Hematopoietic multipotent progenitor cell treated with erythropoietin and hydrocortisone succinate and interleukin-3 and kit ligand, for 8 days (in vitro differentiated cells): ENCODE data around the gene GSN.

ENCODE experiments used
- DNase-seq: peaks from one replicate; pipeline ENCODE4 v3.0.0-alpha.2; 2015

GSN gene

DNA sequence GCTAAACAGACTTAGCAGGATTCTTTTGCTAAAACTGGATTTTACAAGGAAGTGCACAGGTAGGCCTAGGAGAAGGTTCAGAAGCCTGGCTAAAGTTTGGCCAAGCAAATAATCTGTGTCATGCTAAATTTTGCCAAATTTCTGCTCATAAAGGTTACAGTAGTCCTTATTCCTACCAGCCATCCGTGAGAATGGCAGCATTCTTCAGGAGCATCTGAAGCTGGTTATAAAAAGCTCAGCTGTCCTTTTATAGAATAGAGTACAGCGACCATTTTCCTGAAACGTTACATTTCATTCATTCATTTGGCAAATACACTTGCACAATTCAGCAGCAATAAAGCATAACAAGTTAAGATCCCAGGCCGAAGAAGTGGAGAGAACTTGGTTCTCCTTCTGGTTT, 6.9 kb downstream of the GSN start:
- no peak for DNase-seq

DNA sequence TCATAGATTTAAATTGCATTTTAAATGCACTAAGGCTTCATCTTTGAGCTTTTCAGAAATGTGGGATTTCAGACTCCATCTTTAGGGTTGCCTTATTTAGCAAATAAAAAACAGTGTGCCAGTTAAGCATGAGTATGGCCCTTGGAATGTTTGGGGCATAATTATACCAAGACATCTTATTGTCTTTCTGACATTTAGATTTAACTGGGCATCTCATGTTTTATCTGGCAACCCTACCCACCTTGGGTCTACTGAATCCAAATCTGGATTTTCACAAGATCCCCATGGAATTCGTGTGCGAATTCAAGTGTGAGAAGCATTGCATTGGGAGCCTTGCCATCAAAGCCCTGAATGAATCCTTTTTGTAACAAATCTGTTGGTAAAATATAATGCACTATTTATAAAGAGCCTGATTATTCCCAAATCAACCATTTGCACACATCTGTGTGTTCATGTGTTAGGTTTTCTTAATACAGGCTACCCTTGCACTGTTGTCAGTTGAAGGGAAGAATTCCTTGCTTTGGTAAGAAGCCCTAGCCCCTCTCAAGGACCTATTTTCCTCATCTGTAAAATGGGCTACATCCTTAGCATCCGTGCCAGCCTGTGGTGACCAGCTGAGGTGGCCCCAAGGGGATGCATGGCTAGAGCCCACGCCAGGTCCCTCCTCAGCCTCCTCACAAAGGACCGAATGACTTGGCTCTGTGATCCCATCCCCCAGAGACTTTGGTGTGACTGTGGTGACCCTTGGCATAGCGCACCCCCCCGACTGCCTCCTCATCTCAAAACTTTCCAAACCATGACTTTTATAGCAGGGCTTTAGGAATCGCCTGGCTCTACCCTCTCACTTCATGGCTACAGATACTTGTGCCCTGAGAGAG, 8.1 kb downstream of the GSN start:
- no peak for DNase-seq

DNA sequence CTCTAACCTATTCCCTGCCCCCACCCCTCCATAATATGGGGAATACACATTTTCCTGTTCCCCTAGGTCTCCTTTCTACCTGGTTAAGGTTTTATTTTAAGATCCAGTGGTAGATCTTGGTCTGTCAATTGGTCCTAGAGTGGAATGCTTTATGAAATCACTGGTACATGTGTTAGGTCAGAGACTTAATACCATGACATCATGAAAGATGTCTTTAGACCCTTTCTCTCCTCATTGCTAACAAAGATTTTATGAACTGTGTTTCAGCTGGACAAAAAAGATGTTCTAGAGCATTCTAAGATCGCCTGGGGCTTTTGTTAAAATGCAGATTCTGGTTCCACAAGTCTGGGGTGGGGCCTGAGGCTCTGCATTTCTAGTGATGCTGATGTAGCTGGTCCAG, 9.1 kb downstream of the GSN start:
- no peak for DNase-seq

DNA sequence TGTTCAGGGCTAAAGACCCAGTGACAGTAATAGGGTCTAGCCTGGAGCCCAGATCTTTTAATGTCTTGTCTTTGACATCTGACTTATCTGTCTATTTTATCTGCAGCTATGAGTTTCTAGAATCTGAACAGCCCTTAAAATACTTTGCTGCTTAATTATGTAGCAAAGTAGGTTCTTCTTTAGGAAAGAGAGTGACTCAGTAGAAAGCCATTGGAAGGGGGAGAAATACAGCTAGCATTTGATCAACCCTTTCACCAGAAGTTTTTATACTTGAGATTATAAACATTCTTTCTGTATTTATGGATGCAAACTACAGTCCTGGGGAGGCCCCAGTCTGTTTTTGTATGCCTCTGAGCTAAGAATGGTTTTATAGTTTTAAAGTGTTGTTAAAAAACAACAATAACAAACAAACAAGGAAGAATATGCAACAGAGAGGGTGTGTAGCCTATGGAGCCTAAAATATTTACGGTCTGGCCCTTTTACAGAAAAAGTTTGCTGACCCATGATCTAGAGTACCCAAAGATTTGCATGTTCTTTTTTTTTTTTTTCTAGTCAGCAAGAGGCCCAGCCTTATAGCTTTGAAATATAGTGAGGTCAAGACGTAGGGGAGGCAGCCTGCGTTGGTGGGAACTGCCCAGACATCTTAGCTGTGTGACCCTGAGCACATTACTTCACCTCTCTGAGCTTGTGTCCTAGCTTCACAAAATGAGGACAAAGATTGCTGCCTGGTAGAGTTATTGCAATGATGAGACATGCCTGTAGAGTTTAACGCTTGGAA, 9.7 kb downstream of the GSN start:
- DNase-seq: no peak

DNA sequence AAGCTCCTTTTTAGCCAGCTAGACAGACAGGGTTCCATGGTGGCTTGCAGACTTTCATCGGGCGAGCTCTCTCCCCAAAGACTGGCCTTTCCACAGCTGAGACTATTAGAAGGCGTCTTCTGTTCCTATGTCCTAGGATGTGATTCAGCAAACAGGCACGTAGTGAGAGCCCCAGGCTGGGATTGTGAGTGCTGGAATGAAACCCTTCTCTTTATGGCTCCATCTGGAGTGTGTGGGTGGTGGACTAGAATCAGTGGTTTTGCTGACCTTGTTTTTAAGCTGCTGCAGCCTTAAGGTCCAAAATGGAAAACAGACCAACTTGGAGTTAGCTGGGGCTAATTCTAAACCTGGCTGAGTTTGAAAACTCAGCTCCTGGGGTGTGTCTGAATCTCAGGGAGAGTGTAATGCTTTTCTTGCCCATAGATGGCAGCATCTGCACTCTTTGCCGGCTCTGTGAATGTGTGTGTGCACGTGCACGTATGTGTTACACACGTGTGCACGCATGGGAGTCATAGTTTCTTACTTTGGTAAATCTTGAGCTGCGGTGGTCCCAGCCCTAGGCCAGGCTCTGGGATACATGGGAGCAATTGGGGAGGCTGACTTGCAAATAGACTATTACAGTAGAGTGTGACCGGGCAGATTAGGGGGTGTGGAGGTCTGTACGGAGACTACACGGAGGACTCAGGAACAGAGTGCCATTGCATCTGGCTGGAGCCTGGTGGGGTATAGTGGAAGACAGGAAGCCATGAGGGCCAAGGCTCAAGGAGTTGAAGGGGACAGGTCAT, 10.7 kb downstream of the GSN start:
- DNase-seq: peak; percentile 78

DNA sequence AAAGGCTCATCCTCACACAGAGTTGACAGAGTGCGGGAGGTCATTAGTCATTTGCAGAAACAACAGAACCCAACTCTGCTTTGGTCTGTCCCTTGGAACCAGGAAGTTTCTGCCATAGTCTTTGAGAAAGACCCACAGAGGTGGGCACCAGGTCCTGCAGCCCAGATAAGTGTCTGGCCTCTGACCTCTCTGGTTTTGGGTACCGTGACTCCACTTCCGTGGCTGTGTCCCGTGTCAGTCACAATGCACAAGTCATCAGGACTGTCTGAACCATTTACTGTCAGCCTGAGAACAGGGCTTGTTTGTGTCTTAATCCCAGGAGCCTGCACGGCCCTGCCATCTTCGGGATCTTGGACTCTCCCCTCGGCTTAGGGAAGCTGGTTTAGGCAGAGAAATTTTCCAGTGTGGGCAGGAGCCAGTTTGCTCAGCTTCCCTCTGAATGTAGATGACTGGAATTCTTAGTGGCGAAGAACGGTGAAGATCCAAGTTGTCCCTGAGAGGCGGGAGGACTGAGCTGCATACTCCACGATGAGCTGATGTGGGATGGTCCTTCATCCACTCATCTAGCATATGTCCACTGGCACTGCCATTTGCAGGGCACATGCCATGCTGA, 11.9 kb downstream of the GSN start:
- DNase-seq: no peak

DNA sequence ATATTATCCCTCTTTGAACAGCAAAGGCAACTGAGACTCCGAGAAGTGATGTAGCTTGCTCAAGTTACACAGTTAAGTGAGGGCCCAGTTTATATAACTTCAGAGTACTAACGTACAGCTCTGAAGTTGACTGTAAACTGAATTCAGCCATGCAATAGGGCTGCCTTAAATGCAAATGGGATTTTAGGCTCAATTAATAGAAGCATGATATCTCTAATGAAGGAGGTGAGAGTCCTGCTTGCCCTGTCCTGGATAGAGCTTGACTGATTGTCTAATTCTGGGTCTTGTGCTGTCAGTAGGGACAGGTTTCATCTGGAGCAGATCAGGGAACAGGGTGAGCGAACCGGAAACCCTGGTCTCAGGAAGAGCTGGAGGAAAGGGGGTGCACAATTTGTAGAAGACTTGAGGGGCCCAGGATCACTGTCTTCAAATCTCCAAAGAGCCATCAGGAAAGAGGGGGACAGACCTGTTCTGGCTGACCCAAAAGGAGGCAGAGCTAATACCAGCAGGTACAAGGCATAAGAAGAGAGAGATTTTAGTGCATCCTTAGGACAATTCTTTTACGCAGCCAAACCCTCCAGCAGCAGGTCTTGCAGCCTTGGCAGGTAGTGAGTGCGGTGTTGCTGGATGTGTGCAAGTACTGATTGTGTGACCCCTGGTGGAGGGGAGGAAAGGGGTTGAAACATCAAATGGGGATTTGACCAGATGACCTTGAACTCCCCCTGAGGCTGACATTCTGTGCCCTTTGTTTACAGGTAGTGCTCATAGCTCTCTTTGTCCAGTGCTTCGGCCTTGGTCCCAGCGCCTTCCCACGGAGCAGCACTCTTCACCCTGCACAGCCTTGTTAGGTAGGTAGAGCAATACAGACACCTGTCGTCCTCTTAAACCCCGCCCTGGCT, 13.0 kb downstream of the GSN start:
- DNase-seq: no peak

DNA sequence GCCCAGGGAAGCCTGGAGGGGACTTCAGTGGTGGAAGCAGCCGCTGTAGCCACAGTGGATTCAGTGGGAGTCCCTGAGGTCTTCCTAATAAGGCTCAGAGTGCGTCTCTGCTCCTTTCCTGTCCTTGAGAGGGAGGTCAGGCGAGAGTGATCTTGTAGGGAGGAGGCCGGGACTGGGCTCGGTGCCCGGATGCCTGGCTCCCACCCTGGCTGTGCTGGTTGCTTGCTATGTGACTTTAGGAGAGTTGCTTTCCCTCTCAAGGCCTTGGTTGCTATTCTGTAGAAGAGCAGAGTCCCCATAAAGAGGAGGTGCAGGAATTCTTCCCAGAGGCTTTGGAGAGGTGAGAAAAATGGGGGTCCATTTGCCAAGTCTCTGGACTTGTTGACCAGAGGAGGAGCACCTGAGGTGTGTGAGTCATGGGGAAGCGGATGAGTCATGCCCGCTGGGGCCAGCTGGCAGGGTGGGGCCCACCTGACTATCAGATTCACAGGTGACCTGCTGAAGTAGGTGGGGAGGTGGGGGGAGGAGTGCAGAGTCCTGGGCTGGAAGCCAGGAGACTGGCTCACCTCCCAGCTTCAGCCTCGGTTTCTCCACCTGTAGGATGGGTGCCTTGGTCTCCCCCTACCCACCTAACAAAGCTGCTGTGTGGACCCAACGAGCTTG, 13.8 kb downstream of the GSN start:
- no peak for DNase-seq

DNA sequence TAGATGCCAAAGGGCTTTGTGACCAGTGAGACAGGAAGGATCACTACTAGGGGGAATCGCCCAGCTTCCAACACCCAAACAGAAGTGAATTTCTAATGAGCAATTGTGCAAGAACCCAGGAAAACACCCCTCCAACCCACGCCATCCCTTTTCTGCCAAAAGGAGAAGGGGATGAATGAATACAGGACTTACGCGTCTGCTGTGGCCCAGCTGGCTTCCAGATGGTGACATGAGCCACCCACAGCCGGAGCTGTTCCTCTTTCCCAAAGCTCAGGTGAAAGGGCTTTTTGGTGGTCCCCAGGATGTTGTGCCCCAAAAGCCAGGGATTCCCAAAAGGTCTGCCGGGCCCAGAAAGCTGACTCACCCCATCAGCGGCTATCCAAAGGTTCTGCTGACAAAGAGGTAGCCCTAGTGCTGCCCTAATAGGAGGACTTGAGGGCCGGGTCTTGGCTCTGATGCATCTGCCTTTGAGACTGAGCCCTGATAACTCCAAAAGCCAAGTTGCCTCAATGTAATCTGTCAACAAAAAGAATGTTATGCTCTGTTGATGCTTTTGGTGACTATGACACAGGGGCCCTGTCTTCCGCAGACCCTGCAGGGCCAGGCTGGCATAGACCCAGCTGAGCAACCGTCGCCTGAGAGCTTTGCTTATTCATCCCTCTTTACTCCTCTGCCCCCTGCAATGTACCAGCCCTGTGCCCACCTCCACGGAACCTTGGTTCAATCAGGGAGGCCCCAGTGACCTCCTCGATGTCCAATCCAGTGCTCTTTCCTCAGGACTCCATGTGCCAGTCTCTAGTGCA, 14.5 kb downstream of the GSN start:
- DNase-seq: peak; percentile 27

DNA sequence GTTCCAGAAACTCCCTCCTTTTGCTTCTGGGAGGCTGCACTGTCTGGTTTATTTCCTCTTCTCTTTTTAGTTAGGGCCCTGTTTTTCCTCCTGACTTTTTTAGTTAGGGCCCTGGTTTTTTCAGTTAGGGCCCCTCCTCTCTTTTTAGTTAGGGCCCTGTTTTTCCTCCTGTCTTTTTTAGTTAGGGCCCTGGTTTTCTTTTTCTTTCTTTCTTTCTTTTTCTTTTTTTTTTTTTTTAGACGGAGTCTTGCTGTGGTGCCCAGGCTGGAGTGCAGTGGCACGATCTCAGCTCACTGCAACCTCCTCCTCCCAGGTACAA, 15.1 kb downstream of the GSN start:
- DNase-seq: no peak

DNA sequence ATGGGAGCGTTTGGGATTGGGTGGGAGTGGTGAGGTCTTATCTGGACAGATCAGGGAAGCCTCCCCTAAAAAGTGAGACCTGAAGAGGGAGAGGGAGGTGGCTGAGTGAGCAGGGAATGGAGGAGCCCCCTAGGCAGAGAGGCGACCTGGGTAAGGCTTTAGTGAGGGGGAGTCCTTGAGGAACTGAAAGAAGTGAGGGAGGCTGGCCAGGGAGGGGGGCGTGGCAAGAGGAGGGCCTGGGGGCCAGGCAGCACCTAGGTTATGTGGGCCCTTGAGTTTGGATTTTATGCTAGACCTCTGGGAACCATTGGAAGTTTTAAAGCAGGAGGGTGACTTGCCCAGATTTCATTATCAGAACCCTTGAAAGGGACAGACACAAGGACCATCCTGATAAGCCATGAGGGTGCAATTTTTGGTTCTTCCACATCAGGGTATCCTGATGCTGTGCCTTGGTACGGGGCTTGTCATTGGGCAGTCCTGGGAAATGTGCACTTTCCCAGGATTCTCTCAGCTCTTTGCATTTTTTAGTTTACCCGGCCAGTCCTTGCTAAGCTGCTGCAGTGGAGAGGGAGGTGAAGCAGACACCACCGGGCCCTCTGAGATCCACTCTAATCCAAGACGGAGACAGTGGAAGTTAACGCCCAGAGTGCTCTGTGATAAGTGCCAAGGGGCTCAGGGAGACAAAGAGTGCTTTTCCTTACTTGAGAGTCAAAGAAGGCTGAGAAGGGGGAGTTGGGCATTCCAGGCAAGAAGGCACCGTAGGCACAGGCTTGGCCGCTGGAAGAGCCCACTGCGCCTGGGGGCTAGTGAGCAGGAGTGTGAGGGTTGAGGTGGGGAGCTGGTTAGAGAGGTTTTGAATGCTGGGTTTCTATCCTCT, 16.1 kb downstream of the GSN start:
- DNase-seq: peak; percentile 57

DNA sequence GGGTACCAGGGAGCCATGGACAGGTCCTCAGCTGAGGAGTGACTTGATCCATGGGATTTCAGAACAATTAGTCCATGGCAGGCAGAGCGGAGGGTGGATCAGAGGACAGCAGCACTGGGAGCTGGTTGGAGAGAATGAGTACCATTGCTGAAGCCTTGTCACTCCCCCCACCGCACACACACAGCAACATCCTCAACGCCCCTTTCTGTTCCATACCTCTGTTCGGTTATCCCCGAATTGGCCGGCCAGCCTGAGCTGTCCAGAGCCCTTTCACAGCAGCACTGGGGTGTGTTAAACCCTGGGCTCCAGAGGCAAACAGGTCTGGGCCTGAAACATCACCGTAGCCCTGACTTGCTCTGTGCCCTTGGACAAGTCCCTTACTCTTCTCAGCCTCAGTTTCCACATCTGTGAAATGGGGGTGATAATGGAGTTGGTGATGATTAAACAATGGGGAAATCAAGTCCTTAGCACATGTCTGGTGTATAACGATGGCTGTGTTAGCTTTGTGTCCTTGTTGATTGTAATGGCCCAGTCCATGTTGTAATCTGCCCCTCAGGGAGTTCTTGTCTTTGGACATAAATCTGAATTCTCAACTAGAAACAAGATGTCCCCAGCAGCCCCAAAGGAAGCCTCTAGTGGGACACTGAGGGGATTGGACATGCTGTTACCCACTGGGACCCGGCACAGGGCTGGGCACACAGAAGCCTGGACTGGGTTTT, 16.9 kb downstream of the GSN start:
- DNase-seq: no peak

DNA sequence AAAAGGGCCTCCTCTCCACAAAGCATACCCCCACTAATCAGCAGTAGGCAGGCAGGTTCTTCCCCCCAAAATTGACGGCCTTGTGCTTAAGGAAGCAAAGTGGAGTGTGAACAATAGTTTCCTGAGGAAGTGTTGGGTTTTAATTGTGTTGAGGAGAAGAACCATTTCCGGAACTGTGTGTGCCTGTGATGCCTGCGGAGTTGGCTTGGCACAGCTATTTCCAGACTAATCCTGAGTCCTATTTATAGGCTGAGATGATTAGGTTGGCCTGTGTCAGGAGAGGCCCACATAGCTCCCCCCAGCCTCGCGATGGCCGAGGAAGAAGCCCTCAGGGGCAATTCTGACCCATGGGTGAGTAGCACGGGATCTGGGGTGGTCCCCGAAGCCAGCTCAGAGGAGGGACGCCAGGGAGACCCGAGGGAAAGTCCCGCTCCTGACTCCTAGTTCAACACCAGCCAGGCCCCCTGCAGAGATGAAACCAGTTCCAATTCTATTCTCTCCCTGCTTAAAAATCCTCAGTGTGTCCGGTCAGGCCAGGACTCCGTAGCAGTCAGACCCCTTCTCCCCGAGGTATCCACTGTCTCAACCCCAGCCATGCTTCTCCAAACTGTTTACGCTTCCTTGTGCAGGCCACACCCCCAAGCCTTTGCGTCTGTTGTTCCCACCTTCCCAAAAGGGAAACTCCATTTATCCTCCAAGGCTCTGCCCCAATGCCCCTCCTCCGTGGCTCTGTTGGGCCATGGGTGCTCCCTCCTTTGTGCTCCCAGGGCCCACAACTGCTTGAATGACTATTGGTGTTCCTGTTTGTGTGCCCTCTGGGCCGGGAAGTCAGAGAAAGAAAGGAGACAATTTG, 18.1 kb downstream of the GSN start:
- peak; percentile 31 for DNase-seq

DNA sequence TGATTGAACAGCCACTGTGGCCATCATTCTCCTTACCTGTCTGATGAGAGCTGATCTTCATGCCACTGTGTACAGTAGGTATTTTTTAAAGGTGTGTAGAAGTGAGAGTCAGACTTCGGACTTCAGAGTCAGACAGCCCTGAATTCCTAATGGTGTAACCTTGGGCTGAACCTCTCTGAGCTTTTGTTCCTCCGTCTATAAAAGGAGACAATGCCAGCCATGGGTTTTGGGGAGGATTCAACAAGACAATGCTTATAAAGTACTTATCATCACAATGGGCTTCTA, 18.7 kb downstream of the GSN start:
- DNase-seq: no peak

DNA sequence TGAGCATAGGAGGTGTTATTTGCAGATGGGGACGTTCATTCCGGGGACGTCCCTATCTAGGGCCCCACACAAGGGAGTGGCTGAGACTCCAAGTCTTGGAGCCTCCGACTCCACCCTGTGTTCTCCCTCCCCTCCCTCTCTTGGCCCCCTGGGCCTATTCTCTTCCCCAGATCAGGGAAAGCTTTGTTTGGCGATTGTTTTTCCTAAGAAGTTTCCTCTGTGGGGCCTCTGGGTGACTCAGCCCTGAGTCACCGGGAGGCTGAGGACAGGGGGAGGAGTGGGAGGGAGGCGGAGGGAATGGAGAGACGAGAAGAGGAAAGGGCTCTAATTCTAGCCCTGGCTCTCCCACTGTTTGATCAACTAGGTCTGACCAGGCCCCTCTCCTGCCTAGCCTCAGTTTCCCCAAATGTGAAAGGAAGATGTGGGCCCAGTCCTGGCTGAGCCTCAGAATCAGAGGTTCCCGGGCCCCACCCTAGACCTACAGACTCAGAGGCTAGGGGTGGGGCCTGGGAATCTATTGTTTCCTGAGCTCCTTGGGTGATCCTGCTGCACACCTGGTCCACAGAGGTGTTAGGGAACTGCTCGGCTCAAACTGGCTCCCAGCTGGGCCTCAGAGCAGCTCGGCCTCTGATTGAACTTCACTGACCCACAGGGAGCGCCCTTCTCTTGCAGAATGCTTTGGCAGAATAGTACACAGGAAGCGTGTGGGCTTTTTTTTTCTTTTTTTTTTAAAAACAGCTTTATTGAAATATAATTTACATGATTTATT, 19.2 kb downstream of the GSN start:
- peak; percentile 92 for DNase-seq

DNA sequence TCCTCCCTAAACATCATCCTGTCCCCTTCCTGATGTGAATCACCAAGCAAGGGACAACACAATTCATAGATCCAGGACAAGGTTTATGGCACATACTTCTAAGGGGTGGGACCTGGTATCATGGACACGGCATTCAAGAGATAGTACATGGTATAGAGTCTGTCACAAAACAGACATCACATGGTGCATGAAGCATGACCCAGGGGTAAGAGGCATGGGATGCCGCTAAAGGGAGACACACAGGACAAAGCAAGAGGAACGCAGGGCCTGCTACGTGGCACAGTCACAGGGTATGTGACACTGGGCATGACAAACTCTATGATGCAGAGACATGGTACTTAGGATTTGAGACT, 20.7 kb downstream of the GSN start:
- peak; percentile 23 for DNase-seq

DNA sequence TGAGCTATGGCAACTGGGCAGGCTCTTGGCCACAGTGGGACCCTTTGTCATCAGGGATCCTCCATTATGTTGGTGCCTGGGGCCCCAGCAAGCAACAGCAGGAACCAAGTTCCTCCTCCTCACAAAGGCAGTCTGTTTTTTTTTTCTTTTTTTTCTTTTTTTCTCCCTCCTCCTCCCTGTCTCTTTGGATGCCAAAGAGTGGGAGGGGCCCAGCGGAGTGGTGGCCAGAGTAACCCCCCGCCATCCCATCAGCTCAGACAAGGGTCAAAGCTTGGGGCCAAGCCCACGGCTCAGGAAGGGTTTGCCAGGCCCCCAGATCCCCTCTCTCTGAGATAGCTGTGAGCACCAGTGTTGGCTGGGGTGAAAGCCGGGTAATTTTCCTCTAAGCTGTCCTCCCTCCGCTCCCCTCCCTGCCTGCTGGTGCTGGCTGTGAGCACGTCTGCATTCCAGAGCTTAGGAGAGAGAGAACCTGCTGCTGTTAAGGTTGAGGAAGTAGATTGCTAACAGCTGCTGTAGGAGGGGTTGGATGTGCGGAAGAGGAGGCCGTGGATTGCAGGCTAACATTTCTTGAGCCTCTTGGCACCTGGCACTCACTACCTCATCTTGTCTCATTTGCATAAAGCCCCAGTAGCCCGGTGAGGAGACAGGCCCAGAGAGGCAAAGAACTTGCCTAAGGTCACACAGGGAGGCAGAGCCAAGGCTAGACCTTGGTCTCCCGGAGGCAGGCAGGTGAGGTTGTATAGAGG, 21.2 kb downstream of the GSN start:
- DNase-seq: no peak
